HUES48 (cell line): Measurements from ENCODE around the gene CTDSP2.
"Not testable (repeated sequence)": the region's sequence is repeated elsewhere in the genome, so short reads cannot be mapped to it uniquely, and the experiment has no call there.

ENCODE experiments used
- H3K27ac ChIP-seq: one replicate; pipeline ENCODE4 v1.7.0; 2013; ENCODE audit warnings: low read depth, low read length, inconsistent platforms
- H3K27me3 ChIP-seq: 2 replicates; pipeline ENCODE4 v1.6.1; 2013; ENCODE audit warnings: mild to moderate bottlenecking, low read length; ENCODE audit not compliant: control insufficient read depth, insufficient read depth
- H3K36me3 ChIP-seq: 2 replicates; pipeline ENCODE4 v1.6.1; 2013; ENCODE audit warnings: low read length; ENCODE audit not compliant: control insufficient read depth, insufficient read depth
- H3K4me1 ChIP-seq: 2 replicates; pipeline ENCODE4 v1.6.1; 2013; ENCODE audit warnings: mild to moderate bottlenecking, low read length; ENCODE audit not compliant: control insufficient read depth, insufficient read depth
- H3K4me3 ChIP-seq: 2 replicates; pipeline ENCODE4 v1.5.1; 2013; ENCODE audit warnings: mild to moderate bottlenecking, low read depth, low read length
- H3K9ac ChIP-seq: 2 replicates; pipeline ENCODE4 v1.6.1; 2013; ENCODE audit warnings: mild to moderate bottlenecking, low read depth, low read length, moderate library complexity
- H3K9me3 ChIP-seq: 2 replicates; pipeline ENCODE4 v1.6.1; 2013; ENCODE audit warnings: low read length; ENCODE audit not compliant: control insufficient read depth, insufficient read depth

Gene CTDSP2

DNA sequence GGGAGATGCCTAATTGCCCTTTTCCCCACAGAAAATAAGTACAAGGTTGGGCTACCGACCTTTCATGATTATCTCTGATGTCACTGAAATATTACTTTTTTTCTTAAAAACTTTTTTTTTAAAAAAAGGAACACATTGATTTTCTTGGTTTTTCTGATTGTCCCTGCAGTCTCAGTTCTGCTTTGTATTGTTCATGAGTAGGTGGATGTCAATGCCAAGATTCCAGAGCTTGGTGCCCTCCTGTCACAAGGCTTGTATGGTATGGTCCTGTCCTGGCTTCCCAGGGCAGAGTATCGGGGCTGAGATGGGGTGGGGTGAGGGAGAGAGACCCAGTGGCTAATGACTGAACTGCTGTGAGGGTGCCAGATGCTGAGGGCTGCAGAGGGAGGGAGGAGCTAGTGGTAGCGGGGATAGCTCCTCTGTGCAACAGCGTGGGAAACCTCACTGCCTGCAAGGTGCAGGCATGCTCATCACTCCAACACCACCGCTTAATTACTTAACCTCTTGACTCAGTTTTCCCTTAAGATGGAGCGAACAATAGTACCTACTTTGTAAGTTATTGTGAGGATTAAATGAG, 4.4 kb upstream of the CTDSP2 start:
- Histone ChIP-seq H3K4me1 (peaks cover 26% of the 10 kb centered on the region), H3K9ac (no peak overlapping the region), H3K27me3 (peaks cover 5% of the 10 kb centered on the region), H3K36me3 (no peaks in the 10 kb centered on the region), H3K9me3 (no peaks in the 10 kb centered on the region), H3K27ac (no peak overlapping the region), H3K4me3 (no peak overlapping the region)

DNA sequence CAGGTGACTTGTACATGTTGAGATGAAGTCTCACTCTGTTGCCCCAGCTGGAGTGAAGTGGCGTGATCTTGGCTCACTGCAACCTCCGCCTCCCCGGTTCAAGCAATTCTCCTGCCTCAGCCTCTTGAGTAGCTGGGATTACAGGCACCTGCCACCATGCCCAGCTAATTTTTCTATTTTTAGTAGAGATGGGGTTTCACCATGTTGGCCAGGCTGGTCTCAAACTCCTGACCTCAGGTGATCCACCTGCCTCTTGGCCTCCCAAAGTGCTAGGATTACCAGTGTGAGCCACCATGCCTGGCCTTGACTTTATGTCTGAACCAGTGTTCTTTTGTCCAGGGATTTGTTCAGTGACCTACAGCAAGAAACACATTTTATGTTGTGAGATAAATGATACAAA, 2.9 kb upstream of the CTDSP2 start:
- not testable (repeated sequence) for H3K36me3 ChIP-seq, H3K9ac ChIP-seq, H3K4me3 ChIP-seq, H3K27me3 ChIP-seq, H3K9me3 ChIP-seq, H3K27ac ChIP-seq
- peaks cover 27% of the 10 kb centered on the region for H3K4me1 ChIP-seq

DNA sequence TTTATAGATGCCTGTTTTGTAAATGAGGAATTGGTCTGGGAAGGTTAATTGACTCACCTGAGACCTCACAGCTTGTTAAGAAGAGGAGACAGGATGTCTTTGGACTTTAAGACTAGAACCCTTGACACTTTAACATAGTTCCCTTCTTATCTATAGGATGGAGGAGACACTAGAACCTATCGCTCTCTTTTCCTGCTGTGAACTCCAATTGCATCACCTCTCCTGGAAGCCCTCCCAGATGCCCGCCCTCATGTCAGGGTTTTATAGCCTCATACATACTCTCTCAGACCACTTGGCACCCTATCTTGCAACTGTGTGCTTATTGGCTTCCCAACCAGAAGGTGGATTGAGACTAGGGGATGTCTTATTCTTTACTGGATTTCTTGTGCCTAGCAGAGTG, 2.5 kb upstream of the CTDSP2 start:
- Histone ChIP-seq H3K4me3 (no peak overlapping the region), H3K27me3 (peaks cover 5% of the 10 kb centered on the region), H3K9me3 (no peaks in the 10 kb centered on the region), H3K36me3 (no peaks in the 10 kb centered on the region), H3K27ac (no peak overlapping the region), H3K9ac (no peak overlapping the region), H3K4me1 (peaks cover 32% of the 10 kb centered on the region)

DNA sequence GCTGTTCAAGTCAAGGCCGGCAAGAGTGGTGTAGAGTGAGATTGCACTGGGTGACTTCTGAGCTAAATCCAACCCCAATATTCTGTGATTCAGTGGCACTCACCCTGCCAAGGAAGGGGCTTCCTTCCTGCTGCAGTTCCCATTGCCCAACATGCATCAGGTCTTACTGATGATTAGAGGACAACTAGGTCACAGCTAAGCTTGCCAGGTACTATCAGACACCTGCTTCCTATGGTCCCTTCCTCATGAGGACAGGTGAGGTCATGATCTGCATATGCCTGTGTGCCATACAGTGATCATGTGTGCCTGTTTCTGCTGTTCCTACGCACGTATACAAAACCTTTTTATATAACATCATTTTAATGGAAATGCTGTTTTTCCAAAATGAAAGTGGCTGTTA, 1.7 kb upstream of the CTDSP2 start:
- no peak overlapping the region for H3K9ac ChIP-seq
- H3K27me3 ChIP-seq: peaks cover 5% of the 10 kb centered on the region
- H3K4me3 ChIP-seq: no peak overlapping the region
- H3K4me1 ChIP-seq: peaks cover 31% of the 10 kb centered on the region
- no peaks in the 10 kb centered on the region for H3K9me3 ChIP-seq
- H3K36me3 ChIP-seq: no peaks in the 10 kb centered on the region
- H3K27ac ChIP-seq: no peak overlapping the region

DNA sequence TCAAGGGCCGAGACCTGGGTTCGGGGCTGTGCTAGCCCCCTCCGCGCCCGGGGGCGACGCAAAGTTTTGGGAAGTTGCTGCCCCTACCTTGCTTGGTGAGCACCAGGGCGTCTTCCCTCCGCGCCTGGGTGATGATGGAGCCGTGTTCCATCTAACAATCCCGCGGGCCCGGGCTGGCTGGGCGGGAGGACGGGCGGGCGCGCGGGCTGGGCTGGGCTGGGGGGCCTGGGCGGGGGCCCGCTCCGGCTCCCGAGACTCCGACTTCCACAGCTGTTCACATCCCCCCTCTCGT, 298 bp downstream of the CTDSP2 start:
- H3K4me1 ChIP-seq: peaks cover 36% of the 10 kb centered on the region

DNA sequence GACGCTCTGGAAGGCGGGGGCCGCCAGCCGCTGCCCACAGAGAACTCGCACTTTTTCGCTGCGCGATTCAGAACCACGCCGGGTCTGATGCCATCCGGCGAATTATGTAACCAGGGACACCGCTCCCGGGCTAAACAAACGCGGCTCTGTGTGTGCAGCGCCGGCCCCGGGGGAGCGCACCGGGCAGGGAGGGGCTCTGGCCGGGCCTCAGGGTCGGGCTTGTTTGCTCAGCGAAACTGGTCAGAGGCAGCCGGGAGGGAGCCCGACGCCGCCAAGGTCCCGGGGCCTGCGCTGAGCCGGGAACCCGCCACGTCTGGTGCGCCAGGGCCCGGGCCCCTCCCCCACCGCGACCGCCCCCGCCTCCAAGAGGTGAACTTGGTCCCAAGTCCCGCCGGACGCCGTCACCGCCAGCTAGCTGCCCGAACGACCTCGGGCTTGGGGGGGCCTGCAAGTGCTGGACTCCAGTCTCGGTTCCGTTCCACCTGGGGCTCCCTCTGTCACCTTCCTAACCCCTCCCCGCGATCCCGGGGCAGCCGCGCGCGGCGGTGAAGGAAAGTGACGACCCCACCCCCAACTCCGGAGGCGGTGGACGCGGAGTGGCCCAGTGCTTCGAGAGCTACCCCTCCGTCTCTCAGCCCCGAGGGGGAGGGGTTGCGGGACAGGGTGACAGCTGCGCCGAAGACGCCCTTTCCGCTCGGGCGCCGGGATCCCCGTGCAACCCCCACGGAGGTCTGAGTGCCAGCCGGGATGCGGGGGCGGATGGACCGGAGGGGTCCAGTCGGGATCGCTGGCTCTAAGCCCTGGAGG, 848 bp downstream of the CTDSP2 start:
- H3K4me1 ChIP-seq: peaks cover 37% of the 10 kb centered on the region
- peak overlapping the region; percentile 98 for H3K4me3 ChIP-seq
- H3K36me3 ChIP-seq: no peaks in the 10 kb centered on the region
- H3K9ac ChIP-seq: peak overlapping the region; percentile 98
- H3K27ac ChIP-seq: peak overlapping the region; percentile 100
- no peaks in the 10 kb centered on the region for H3K9me3 ChIP-seq
- no peaks in the 10 kb centered on the region; the same call in 1 of the 2 replicates for H3K27me3 ChIP-seq

More for the DNA sequence above, 298 bp downstream of the CTDSP2 start:
- Histone ChIP-seq H3K4me3 (peak overlapping the region; percentile 98), H3K27ac (peak overlapping the region; percentile 100), H3K9me3 (no peaks in the 10 kb centered on the region), H3K9ac (peak overlapping the region; percentile 98), H3K36me3 (no peaks in the 10 kb centered on the region), H3K27me3 (no peaks in the 10 kb centered on the region; the same call in 1 of the 2 replicates)

DNA sequence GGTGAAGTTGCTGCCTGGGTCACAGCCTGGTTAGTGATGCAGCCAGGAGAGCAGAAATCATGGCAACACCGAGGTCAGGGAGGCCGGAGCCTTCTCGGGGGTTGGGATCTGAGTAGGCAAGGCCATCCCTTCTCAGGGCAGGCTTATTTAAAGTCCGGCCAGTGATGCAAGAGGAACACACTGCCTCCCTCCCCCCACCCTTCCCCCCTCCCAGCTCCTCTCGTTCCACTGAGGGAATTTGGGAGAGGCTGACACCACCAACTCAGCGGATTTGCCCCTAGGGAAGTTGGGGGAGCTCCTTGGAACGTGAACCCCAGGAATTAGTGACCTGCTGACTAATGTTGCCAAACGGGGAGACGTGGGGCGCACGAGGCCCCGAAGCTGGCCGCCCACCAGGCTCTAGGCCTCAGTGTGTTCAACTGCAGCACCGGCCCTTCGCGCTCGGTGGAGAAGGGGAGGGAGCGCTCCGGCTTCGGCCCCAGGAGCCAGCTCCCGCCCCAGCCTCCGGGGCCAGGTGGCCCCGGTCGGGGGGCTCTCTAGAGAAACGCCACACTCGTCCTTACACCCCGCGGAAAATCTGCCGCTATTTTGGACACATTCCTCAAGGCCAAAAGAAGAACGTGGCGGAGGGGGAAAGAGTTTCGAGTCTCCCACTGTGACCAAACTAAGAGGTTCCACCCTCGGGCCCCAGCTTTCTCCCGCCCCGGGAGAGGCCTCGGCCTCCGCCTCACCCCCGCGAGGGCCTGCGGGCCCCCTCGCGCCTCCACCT, 1.6 kb downstream of the CTDSP2 start:
- peaks cover 45% of the 10 kb centered on the region for H3K4me1 ChIP-seq
- H3K36me3 ChIP-seq: no peaks in the 10 kb centered on the region
- H3K27ac ChIP-seq: peak overlapping the region; percentile 100
- H3K9ac ChIP-seq: peak overlapping the region; percentile 98
- H3K9me3 ChIP-seq: no peaks in the 10 kb centered on the region
- H3K4me3 ChIP-seq: peak overlapping the region; percentile 98
- H3K27me3 ChIP-seq: no peaks in the 10 kb centered on the region

DNA sequence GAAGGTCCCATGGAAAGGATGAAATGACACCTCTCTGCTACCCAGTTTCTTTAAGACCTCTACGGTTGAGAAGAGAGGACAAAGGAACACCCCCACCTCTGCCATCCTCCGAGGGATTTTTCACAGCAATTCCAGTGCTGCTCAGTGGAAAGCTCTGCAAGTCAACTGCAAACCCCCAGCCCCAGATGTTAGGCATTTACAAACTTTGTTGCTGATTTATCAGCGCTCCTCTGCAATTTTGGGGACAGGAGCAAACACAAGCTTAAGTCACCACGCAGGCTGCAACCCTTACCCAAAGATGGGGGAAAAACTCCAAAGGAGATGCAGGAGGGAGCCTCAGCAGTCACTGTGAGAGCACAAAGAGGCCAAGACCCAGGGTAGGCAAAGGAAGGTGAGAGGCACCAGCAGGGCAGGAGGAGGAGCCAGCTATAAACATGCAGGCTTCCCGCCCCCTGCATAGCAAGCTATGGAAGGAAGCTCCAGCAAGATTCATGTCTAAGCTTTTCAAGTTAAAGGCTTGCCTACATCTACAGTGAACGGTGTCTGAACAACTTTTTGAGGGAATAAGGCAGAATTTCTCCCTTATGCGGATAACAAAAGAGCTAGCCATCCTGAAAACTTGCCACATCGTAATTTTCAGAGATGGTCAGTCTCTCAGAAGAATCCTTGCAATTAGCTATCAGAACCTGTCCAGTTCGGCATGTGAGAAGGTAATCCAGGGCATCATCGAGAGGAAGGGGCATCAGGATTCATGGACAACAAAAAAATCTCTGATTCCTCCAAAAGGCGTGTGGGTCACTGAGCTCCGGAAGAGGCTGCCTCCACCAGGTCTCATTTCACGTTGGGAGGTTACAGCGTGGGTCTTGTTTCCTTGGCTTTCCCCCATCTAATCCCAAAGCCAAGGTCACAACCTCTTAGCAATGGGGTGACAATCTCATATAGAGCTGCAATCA, 3.9 kb downstream of the CTDSP2 start:
- Histone ChIP-seq H3K4me3 (peak overlapping the region; percentile 40), H3K27me3 (no peaks in the 10 kb centered on the region), H3K9me3 (no peaks in the 10 kb centered on the region), H3K9ac (no peak overlapping the region), H3K4me1 (peaks cover 62% of the 10 kb centered on the region), H3K36me3 (no peaks in the 10 kb centered on the region), H3K27ac (peak overlapping the region; percentile 82)

DNA sequence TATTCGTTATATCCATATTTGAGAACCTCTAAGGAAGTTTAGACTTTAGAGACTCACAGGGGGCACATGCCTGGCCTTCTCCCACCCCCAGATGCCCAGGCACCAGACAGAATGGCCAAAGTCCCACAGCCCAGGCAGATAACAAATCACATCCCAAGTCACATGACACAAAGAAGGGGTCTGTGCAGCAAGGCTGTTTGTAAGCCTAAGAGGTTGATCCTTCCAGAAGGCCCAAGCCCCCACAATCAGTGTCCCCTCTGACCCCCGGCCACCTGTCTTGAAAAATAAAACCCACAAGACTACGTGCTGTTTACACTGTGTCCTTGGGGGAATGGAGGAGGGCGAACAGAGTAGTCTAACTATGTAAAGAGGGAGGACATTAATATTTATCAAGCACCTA, 5.1 kb downstream of the CTDSP2 start:
- Histone ChIP-seq H3K27ac (no peak overlapping the region), H3K4me1 (peaks cover 71% of the 10 kb centered on the region), H3K9ac (no peak overlapping the region), H3K27me3 (no peaks in the 10 kb centered on the region), H3K4me3 (no peak overlapping the region), H3K9me3 (no peaks in the 10 kb centered on the region), H3K36me3 (no peaks in the 10 kb centered on the region)

DNA sequence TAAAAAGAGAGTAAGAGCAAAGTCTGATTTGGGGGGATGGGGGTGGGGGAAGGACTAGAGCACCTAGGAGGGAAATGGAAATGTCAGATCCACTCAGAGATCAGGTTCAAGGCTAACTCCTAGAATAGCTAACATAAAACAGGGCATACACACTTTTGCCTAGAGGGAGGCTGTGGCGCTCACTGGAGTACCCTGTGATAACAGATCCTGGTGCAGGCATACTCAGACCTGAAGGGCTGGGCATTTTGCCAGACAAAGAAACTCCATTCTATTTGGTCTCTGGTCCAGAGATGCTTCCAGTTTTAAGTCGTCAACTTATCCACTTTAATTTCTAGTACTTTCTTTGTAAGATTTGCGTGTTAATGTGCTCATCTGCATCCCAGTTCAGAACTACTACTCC, 5.8 kb downstream of the CTDSP2 start:
- no peaks in the 10 kb centered on the region for H3K9me3 ChIP-seq
- H3K9ac ChIP-seq: no peak overlapping the region
- H3K4me1 ChIP-seq: peaks cover 78% of the 10 kb centered on the region
- H3K36me3 ChIP-seq: no peaks in the 10 kb centered on the region
- no peak overlapping the region for H3K27ac ChIP-seq
- no peaks in the 10 kb centered on the region for H3K27me3 ChIP-seq
- no peak overlapping the region for H3K4me3 ChIP-seq
